Keratinocyte (primary cell): ENCODE data around the gene ATF5.

Experiments used
- CTCF ChIP-seq, 3 experiments: IDR thresholded peaks in 1 of 3; conservative IDR thresholded peaks in 1 of 3; optimal IDR thresholded peaks in 1 of 3; 2 replicates in 2 of 3; 3 replicates in 1 of 3; pipeline versions ENCODE3 to v1.5.1; 2011; ENCODE audit warnings: low read length in 3 of 3, mild to moderate bottlenecking in 3 of 3, moderate library complexity in 2 of 3, control low read depth in 1 of 3, inconsistent platforms in 1 of 3; ENCODE audit not compliant: insufficient read depth in 2 of 3; ENCODE audit errors: extremely low read depth in 1 of 3
- EZH2 ChIP-seq: IDR thresholded peaks from one replicate; pipeline ENCODE4 v1.6.1; 2012; ENCODE audit warnings: inconsistent platforms, mild to moderate bottlenecking, low read length, moderate library complexity

- no peak for TF ChIP-seq CTCF (optimal IDR thresholded peaks at IDR 0.05 in 1 of 3, IDR thresholded peaks at IDR 0.05 in 1 of 3, conservative IDR thresholded peaks at IDR 0.05 in 1 of 3; ENCODE audit: extremely low read depth in 1 of 3, insufficient read depth in 2 of 3, low read length in 3 of 3)
- TF ChIP-seq EZH2, result no peak
Measured at GRCh38 chr19:49938662-49939061, 9.7 kb downstream of the ATF5 start.
